GM21737 (cell line): ENCODE results near the gene RBP7.
"Not testable (repeated sequence)": the region's sequence is repeated elsewhere in the genome, so short reads cannot be mapped to it uniquely, and the experiment has no call there.

Experiments
- ATAC-seq: cut with Tn5 transposase; IDR thresholded peaks from one replicate; pipeline ENCODE4 v1.9.1; 2021; ENCODE audit warnings: mild to moderate bottlenecking, moderate library complexity; ENCODE audit not compliant: unreplicated experiment

The RBP7 gene

DNA sequence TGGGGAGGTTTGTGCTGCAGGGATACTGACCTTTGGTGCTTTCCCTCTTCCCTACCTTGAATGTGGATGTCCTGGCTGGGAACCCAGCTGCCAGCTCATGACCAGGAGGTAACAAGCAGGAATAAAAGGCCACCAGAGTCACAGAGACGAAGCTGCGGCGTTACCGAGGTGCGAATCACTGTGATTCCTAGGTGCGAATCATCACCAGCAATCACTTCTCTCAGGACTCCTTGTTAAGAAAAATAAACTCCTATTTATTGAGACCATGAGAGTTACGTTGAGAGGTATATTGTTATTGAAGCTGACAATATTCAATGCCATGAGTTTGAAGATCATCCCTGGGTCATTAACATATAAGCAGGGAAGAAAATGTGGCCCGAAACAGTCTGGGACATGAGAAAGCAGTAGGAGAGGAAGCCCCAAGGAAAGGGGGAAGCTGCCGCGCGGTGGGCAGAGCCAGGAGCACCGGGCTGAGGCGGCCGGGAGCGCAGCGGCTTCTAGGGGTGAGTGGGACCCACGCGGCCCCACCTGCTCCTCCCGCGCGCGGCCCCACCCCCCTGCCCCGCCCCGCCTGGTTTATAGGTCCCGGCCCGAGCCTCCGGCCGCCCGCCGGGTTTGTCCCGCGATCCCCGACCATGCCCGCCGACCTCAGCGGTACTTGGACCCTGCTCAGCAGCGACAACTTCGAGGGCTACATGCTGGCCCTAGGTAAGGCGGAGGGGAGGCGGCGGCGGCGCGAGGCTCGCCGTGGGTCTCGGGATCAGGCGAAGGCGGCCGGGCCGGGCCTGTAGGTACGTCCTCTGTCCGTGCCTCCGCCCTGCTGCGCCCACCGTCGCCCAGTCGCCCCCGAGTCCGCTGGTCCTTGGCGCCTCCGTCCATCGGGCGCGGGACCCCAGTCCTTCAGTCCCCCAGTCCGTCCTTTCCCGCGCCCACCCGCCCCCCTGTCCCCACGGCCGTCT, at the start of gene RBP7:
RBP7 (plus strand) TSS at position 605 of the 959 bp plus-strand sequence; CDS start at position 636, 31 bp downstream.
- no peak for ATAC-seq

DNA sequence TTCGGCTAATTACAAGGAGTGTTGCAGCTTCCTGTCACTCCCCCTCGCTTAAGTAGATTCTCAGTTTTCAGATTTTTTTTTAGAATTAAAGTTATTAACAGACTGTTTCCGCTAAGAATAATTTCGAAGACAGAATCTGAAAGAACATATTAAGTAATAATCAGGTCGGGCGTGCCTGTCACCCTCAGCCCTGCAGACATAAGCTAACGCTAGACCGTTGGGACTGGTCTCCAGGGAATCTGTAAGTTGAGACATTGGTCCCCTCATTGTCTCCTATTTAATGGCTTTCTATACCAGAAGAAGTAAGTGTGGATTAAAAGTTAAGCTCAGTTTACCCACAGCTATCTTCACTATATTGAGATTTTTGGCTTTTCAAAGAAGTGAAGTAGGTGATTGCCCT, 39.3 kb upstream of the RBP7 start:
- ATAC-seq: no peak

DNA sequence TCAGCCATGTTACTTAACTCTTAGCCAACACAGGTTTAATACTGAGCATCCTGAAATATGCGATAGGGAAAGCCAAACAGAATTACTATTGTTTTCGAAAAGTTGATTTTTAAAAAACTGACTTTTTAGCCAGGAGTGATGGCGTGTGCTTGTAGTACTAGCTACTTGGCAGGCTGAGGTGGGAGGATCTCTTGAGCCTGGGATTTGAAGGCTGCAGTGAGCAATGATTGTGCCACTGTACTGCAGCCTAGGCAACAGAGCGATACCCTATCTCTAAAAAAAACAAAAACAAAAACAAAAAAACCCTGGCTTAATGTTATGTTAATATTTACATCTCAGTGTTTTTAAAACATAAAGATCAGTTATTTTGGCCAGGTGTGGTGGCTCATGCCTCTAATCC, 37.0 kb upstream of the RBP7 start:
- ATAC-seq: no peak

DNA sequence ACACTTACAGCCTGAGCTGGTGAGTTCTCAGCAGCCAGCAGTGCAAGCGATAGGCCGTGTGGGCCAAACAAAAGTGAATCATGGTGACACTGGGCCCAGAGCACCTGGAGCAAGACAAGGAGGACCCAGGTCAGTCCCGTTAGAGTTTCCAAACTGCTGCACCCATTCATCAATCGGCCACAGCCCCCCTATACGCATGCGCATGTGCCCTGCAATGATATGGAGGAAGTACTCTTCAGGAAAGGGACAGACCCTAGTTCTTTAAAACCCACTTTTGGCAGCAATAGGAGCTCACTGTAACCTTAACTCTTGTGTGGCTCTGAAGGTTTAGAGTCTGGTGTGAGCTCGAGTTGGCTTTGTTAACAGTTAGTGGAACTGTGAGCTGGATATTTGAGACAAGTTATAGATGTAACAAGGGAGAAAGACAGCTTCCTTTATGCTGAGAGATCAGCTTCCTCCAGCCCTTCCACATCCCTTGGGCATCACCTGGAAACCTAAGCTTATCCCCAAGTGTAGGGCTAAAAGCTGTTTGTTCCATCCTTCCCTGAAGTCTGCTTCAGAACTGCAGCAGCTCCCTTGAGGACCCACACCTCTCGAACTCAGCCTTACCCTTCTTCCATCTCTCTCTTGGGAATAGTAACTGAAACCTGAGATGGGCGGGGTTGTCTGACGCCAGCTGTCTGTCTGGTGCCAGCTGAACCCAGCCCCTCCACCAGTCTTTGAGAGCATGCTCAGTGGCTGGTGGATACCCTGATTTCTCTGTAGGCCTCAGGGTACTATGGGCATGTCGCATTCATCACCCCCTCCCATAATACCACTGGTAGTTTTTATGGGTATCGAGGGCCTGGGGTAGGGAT, 36.1 kb upstream of the RBP7 start:
- ATAC-seq: no peak

DNA sequence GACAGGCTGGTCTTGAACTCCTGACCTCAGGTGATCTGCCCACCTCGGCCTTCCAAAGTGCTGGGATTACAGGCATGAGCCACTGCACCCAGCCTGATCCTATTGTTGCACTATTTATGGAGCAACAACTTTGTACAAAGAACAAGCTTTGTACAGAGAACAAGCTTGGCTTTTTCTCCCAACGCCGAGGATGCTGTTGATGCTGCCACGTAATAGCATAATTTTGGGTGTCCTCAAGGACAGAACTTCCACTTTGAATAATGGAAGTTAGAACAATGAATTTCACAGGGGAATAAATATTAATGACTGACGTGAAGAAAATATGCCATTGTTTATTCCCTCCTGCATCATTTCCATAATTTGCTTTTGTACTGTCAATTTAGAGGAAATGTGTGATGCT, 12.8 kb upstream of the RBP7 start:
- ATAC-seq: no peak

DNA sequence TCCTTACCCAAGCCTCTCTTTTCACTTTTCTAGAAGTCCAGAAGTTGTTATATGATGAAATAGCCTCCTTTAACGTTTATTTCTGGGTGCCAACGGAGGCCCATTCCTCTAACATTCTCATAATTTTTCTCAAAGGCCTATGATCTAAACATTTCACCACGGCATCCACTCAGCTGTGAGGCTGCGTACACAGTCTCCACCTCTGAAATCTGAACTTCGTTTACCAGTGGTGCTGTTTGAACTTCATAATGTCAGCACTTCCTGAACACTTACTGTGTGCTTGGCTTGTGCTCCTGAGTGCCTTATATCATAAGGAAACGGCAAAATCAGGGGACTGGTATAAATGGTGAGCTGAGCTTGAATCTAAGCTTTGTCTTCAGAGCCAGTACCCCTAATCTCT, 12.0 kb upstream of the RBP7 start:
- ATAC-seq: no peak

DNA sequence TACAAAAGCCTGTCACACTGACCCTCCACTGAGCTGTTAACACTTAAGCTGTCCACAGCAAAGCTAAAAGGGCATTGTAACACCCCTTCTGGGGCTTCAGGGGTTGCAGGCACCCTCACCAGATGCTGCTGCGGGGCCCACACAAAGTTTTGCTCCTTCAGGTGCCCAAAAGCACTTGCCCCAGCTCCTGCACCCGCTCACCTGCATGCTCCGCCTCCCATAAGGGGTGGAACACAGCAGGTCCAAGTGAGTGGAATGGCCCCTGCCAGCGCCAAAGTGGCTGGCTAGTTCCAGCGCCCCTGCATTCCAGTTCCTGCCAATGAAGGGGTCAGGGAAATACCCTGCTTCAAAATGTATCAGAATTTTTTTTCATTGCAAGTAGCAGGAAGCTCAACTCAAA, 7.3 kb upstream of the RBP7 start:
- ATAC-seq: no peak

DNA sequence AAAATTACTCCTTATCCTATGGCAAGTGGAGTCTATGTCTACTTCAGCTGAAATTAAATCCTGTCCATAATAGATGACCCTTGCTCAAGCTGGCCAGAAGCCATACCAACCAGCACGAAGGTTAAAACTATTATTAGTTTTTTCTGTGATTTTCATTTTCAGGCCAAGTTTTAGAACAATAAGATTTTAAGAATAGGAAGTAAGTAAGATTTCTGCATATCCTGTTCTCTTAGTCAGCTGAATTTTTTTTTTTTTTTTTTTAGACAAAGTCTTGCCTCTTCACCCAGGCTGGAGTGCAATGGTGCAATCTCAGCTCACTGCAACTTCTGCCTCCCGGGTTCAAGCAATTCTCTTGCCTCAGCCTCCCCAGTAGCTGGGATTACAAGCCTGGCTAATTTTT, 6.1 kb upstream of the RBP7 start:
- ATAC-seq: no peak

DNA sequence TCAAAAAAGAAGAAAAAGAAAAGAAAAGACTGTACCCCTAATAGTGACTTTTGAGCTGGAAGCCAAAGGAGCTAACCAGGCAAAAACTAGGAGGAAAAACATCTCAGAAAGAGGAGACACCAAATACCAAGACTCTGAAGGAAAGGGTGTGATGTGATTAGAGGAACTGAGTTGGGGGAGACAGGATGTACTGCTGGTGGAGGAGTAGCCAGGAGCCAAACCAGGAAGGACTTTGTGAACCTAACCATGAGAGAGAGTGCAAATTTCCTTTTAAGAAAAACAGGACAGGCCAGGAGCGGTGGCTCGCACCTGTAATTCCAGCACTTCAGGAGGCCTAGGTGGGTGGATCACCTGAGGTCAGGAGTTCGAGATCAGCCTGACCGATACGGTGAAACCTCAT, 4.1 kb upstream of the RBP7 start:
- ATAC-seq: no peak

DNA sequence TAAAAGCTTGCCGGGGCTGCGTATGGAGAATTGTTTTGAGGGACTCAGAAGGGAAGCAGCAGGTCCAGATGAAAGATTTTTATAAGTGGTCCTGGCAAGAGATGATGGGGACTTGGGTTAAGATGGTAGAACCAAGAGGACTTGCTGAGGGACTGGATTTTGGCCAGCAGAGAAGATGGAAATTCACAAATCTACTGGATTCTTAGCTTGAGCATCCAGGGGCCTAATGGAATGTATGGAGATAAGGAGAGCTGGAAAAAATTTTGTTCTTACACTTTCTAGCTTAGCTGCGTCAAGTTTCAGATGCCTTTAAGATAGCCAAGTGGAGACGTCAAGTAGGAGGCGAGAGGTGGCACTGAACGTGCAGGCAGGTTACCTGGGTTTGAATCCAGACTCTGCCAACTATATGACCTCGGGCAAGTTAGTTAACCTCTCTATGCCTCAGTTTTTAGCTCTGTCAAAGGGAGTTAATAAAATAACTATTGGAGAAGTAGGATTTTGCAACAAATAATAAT, 3.4 kb upstream of the RBP7 start:
- no peak for ATAC-seq

DNA sequence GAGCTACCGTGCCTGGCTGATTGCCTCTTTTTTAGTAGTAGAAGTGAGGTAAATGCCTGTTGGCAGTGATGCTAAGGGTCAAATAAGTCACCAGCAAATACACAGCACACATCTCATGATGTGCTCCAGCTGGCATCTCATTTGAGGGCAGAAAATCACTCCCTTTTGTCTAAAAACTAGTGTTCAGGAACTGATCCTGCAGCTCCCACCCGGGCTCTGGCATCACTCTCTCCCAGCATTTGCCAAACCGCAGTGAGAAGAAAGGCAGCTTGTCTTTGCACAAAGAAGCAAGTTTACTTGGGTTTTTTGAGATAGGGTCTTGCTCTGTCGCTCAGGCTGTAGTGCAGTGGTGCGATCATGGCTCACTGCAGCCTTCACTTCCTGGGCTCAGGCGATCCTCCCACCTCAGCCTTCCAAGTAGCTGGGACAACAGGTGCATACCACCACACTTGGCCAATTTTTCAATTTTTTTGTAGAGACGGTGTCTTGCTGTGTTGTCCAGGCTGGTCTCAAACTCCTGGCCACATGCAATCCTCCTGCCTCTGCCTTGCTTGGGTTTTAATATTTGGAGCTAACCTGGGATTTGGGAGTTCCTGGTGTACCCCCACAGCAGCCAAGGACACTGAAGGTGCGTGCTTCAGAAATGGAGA, 4.1 kb downstream of the RBP7 start:
- no peak for ATAC-seq

DNA sequence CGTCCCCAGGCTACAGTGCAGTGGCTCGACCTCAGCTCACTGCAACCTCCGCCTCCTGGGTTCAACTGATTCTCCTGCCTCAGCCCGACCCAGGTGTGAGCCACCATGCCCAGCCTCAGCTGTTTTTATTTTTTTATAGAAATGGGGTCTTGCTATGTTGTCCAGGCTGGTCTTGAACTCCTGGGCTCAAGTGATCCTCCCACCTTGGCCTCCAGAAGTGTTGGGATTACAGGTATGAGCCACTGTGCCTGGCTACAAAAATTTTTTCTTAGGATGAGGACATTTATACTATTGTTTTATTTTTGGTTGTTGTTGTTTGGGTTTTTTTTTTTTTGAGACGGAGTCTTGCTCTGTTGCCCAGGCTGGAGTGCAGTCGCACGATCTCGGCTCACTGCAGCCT, 8.2 kb downstream of the RBP7 start:
- not testable (repeated sequence) for ATAC-seq

DNA sequence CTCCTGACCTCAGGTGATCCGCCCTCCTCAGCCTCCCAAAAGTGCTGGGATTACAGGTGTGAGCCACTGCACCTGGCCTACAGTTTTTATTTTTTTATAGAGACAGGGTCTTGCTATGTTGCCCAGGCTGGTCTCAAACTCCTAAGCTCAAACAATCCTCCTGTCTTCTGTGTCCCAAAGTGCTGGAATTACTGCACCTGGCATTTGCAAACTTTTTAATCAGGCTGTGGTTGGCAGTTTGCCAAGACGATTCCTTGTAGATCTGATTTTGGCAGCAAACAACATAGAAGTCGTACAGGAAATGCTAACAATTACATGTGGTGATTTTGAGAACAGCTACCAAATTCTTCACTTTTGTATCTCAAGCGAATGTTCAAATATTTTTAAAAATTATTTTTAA, 10.1 kb downstream of the RBP7 start:
- ATAC-seq: no peak

DNA sequence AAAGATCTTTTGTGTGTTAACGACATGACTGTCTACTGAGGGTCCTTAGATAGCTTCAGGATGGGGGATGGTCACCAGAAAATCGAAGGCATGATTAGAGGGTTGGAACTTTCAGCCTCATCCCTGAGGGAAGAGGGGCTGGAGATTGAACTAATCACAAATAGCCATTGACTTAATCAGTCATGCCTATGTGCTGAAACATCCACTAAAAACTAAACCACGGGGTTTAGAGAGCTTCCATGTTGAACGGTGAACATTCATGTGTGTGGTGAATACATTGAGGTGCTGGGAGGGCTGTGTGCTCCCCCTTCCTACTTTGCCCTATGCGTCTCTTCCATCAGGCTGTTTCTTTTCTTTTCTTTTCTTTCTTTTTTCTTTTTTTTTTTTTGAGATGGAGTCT, 17.0 kb downstream of the RBP7 start:
- ATAC-seq: no peak

DNA sequence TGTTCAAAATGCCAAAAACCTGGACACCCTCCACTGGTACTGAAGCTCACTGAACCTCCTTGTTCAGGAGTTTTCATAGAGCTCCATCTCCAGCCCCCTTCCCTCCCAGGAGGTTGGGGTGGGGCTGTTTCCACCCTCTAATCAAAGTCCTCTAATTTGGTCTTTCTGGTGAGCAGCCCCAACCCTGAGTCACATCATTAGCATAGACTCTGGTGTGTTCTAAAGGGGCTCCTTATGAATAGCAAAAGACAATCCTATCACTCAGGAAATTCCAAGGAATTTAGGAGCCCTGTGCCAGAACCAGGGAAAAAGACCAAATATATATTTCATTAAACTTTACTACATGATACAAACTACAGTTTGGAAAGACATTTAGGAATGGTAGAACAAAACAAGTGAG, 22.5 kb downstream of the RBP7 start:
- ATAC-seq: no peak

DNA sequence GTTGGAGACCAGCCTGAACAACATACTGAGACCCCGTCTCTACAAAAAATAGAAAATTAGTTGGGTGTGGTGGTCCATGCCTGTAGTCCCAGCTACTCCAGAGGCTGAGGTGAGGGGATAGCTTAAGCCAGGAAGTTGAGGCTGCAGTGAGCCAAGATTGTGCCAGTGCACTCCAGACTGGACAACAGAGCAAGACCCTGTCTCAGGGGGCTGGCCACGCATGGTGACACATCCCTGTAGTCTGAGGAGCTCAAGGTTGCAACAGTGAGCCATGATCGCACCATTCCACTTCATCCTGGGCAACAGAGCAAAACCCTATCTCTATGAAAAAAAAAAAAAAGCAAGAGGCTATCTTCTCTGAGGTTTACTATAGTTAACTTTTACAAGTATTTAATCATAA, 23.1 kb downstream of the RBP7 start:
- ATAC-seq: no peak

DNA sequence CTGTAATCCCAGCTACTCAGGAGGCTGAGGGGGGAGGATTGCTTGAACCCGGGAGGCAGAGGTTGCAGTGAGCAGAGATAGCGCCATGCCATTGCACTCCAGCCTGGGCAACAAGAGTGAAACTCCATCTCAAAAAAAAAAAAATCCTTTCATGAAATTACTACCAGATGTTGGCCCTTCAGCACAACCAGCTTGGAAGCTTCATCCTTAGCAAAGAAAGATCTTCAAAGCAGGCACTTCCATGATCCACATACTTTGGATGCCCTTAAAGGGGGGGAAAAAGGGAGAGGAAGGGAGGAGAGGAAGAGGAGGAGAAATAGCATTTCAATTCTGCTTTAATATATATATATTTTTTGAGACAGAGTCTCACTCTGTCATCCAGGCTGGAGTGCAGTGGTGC, 23.6 kb downstream of the RBP7 start:
- not testable (repeated sequence) for ATAC-seq

DNA sequence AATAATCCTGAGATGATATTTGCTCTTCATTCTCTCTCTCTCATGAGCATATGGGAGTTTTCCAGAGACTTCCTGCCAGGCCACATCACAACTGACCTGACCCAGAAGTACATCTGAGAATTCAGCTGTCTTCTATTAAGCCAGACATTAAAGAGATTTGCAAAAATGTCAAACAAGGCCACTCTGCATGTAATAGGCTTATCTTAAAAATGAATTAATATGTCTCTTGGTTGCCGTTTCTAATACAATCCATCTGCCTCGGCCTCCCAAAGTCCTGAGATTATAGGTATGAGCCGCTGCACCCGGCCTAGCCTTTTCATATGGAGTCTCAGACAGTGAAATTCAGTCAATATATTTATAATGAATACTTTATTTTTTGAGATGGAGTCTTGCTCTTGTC, 25.0 kb downstream of the RBP7 start:
- ATAC-seq: not testable (repeated sequence)

DNA sequence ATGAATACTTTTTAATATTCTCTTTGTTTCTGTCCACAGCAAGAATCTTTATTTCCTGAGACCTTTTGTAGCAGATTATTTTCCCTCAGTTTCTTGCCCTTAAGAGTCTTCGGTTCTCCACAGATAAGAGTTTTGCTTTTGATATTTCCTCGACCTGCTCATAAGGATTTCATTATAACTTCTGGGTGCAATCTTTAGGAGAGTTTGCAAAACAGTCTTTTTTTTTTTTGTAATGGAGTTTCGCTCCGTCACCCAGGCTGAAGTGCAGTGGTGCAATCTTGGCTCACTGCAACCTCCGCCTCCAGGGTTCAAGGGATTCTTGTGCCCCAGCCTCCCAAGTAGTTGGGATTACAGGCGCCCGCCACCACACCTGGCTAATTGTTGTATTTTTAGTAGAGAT, 25.6 kb downstream of the RBP7 start:
- ATAC-seq: no peak

DNA sequence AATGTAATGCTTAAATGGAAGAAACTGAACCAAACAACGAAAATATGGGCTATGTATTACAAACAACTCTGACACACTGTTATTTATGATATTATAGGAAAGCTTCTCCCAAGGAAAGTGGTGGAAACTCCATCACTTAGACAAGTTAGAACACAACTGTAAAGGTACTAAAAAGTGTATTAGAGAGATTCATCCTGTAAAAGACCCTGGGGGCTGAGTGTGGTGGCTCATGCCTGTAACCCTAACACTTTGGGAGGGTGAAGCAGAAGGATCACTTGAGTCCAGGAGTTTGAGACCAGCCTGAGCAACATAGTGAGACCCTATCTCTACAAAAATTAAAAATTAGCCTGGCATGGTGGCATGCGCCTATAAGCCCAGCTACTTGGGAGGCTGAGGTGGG, 28.3 kb downstream of the RBP7 start:
- no peak for ATAC-seq

DNA sequence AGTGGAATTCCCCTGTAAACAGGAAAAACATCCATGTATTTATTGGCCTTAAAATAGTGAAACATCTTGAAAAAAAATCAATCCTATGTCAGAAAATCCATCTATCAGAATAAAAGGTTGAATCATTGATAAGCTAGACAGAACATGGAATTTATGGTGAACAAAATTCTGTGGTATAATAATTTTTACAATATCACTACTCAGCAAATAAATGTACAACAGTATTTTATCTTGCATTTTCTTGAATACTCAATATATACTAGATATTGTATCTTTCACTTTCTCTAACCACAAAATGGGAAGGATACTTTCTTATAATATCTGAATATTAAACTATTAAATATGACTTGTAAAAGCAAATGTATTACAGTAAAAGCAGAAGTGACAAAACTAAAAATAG, 30.0 kb downstream of the RBP7 start:
- no peak for ATAC-seq
